Non-pigmented ciliary epithelial cell (primary cell): ENCODE measurements around the gene SRD5A1.
"Not testable (repeated sequence)": the region's sequence is repeated elsewhere in the genome, so short reads cannot be mapped to it uniquely, and the experiment has no call there.

Source experiments
- DNase-seq: peaks from one replicate; pipeline ENCODE4 v3.0.0-alpha.2; 2010; ENCODE audit warnings: low read depth

The SRD5A1 gene

GRCh38 chr5:6645571-6646362 lies 12.5 kb downstream of the SRD5A1 start:
- DNase-seq = not testable (repeated sequence)

GRCh38 chr5:6649186-6649585 lies 15.9 kb downstream of the SRD5A1 start:
- DNase-seq = no peak

GRCh38 chr5:6649681-6650080 lies 16.4 kb downstream of the SRD5A1 start:
- DNase-seq = no peak

GRCh38 chr5:6652025-6652424 lies 18.8 kb downstream of the SRD5A1 start:
- DNase-seq = no peak

GRCh38 chr5:6655432-6655831 lies 22.2 kb downstream of the SRD5A1 start:
- DNase-seq = no peak

- no peak for DNase-seq
Observed at GRCh38 chr5:6656680-6657079, 23.4 kb downstream of the SRD5A1 start.

- DNase-seq = no peak
Observed at GRCh38 chr5:6659941-6660684, 26.9 kb downstream of the SRD5A1 start.

- DNase-seq = no peak
Observed at GRCh38 chr5:6660688-6661087, 27.4 kb downstream of the SRD5A1 start.

- DNase-seq = no peak
Observed at GRCh38 chr5:6666762-6667161, 33.5 kb downstream of the SRD5A1 start.

- DNase-seq = no peak
Observed at GRCh38 chr5:6667648-6668047, 34.4 kb downstream of the SRD5A1 start.

- DNase-seq = not testable (repeated sequence)
Observed at GRCh38 chr5:6668717-6669116, 35.5 kb downstream of the SRD5A1 start.

GRCh38 chr5:6673031-6673430 lies 39.8 kb downstream of the SRD5A1 start:
- DNase-seq = no peak

GRCh38 chr5:6673963-6674362 lies 40.7 kb downstream of the SRD5A1 start:
- no peak for DNase-seq

- DNase-seq = no peak
Observed at GRCh38 chr5:6674421-6674820, 41.2 kb downstream of the SRD5A1 start.

GRCh38 chr5:6674886-6675285 lies 41.6 kb downstream of the SRD5A1 start:
- DNase-seq = no peak

- DNase-seq = no peak
Observed at GRCh38 chr5:6675784-6676491, 42.7 kb downstream of the SRD5A1 start.

- DNase-seq = no peak
Observed at GRCh38 chr5:6676702-6677101, 43.5 kb downstream of the SRD5A1 start.

- no peak for DNase-seq
Observed at GRCh38 chr5:6678385-6678784, 45.1 kb downstream of the SRD5A1 start.

GRCh38 chr5:6680922-6681321 lies 47.7 kb downstream of the SRD5A1 start:
- DNase-seq = no peak

- DNase-seq = no peak
Observed at GRCh38 chr5:6681682-6682081, 48.4 kb downstream of the SRD5A1 start.

GRCh38 chr5:6682239-6682638 lies 49.0 kb downstream of the SRD5A1 start:
- no peak for DNase-seq

GRCh38 chr5:6683241-6683640 lies 50.0 kb downstream of the SRD5A1 start:
- DNase-seq = no peak

- DNase-seq = no peak
Observed at GRCh38 chr5:6684075-6684474, 50.8 kb downstream of the SRD5A1 start.
